ENCODE results near the gene GSK3B. TPM values are rescaled to one million over a fixed set of nuclear protein-coding genes. Genes with fewer than 3 reads are reported as not detected.

Gene GSK3B
- total RNA-seq, 4 donors from 2014 or later: 34.6 to 65.2 (median 42.6) TPM

- Histone ChIP-seq H3K36me3 (no peaks in the 10 kb centered on the region), H3K9me3 (peaks cover 0 to 4% (median 0%) of the 10 kb centered on the region in 4 donors), H3K4me3 (no peak overlapping the region), H3K27me3 (no peaks in the 10 kb centered on the region), H3K27ac (no peak overlapping the region), H3K4me1 (no peaks in the 10 kb centered on the region)
- no peak for DNase-seq
- no peak for TF ChIP-seq POLR2A (IDR thresholded peaks at IDR 0.05)
- TF ChIP-seq CTCF (IDR thresholded peaks at IDR 0.05): no peak
These were observed 64.5 kb downstream of the GSK3B start for GRCh38 chr3:120029749-120030148.

GRCh38 chr3:120028271-120029047 is 65.8 kb downstream of the GSK3B start:
- no peak overlapping the region for H3K4me3 ChIP-seq
- no peaks in the 10 kb centered on the region for H3K27me3 ChIP-seq
- H3K36me3 ChIP-seq: no peaks in the 10 kb centered on the region
- no peaks in the 10 kb centered on the region for H3K4me1 ChIP-seq
- no peak overlapping the region for H3K27ac ChIP-seq
- no peaks in the 10 kb centered on the region for H3K9me3 ChIP-seq
- TF ChIP-seq POLR2A (IDR thresholded peaks at IDR 0.05): no peak
- TF ChIP-seq CTCF (IDR thresholded peaks at IDR 0.05): no peak
- no peak for DNase-seq

GRCh38 chr3:120027226-120027625 is 67.0 kb downstream of the GSK3B start:
- Histone ChIP-seq H3K36me3 (no peaks in the 10 kb centered on the region), H3K9me3 (no peaks in the 10 kb centered on the region), H3K27me3 (no peaks in the 10 kb centered on the region), H3K27ac (no peak overlapping the region), H3K4me3 (no peak overlapping the region), H3K4me1 (peaks cover 0 to 8% (median 3%) of the 10 kb centered on the region in 4 donors)
- no peak for DNase-seq
- TF ChIP-seq POLR2A (IDR thresholded peaks at IDR 0.05) (no peak), CTCF (IDR thresholded peaks at IDR 0.05) (no peak)

GRCh38 chr3:120025520-120025919 is 68.7 kb downstream of the GSK3B start:
- Histone ChIP-seq H3K27ac (no peak overlapping the region), H3K9me3 (no peaks in the 10 kb centered on the region), H3K36me3 (no peaks in the 10 kb centered on the region), H3K4me3 (no peak overlapping the region), H3K4me1 (peaks cover 0 to 8% (median 3%) of the 10 kb centered on the region in 4 donors), H3K27me3 (no peaks in the 10 kb centered on the region)
- DNase-seq: no peak
- no peak for TF ChIP-seq CTCF (IDR thresholded peaks at IDR 0.05)
- TF ChIP-seq POLR2A (IDR thresholded peaks at IDR 0.05): no peak

- DNase-seq: no peak
These were observed 70.1 kb downstream of the GSK3B start for GRCh38 chr3:120024103-120024502.

More at GRCh38 chr3:120024103-120024502, 70.1 kb downstream of the GSK3B start:
- Histone ChIP-seq H3K27me3 (no peaks in the 10 kb centered on the region), H3K4me1 (peaks cover 0 to 8% (median 3%) of the 10 kb centered on the region in 4 donors), H3K9me3 (no peaks in the 10 kb centered on the region), H3K4me3 (no peak overlapping the region), H3K36me3 (no peaks in the 10 kb centered on the region), H3K27ac (no peak overlapping the region)
- TF ChIP-seq POLR2A (IDR thresholded peaks at IDR 0.05) (no peak), CTCF (IDR thresholded peaks at IDR 0.05) (no peak)
